Calu3 (cell line): ENCODE results near the gene NR1D1. TPM values are rescaled to one million over a fixed set of nuclear protein-coding genes. Genes with fewer than 3 reads are reported as not detected.
A peak's percentile ranks its signal among the peaks of the same experiment; 100 is the strongest.

Source experiments
- BruUV-seq: library from RNA; stranded (reverse); fragments of 400-500 nt; replicated peaks from 2 replicates; lab custom pipeline; 2021; lab: Mats Ljungman, UMichigan
- CTCF ChIA-PET: fragments of 300-600 bp; sonication (Branson Sonifier 250); formaldehyde crosslinking; loops from one replicate; lab custom pipeline; 2022; ENCODE audit warnings: antibody characterized with exemption; lab: Charles Lee
- DNase-seq: peaks from one replicate; pipeline ENCODE4 v3.0.0; 2022
- H3K27ac Mint-ChIP-seq: one replicate; pipeline ENCODE4 v1.8.0; 2022; ENCODE audit warnings: mixed read lengths; ENCODE audit not compliant: unreplicated experiment
- H3K27me3 Mint-ChIP-seq: one replicate; pipeline ENCODE4 v1.8.0; 2022; ENCODE audit warnings: mixed read lengths; ENCODE audit not compliant: unreplicated experiment
- H3K36me3 Mint-ChIP-seq: one replicate; pipeline ENCODE4 v1.8.0; 2022; ENCODE audit warnings: mild to moderate bottlenecking, moderate library complexity, mixed read lengths; ENCODE audit not compliant: insufficient read depth, unreplicated experiment
- H3K4me1 Mint-ChIP-seq: one replicate; pipeline ENCODE4 v1.8.0; 2022; ENCODE audit warnings: mild to moderate bottlenecking, low read depth, mixed read lengths; ENCODE audit not compliant: unreplicated experiment
- H3K4me3 Mint-ChIP-seq: one replicate; pipeline ENCODE4 v1.8.0; 2022; ENCODE audit warnings: mild to moderate bottlenecking, low read depth, moderate library complexity, mixed read lengths; ENCODE audit not compliant: unreplicated experiment
- H3K9me3 Mint-ChIP-seq: one replicate; pipeline ENCODE4 v1.8.0; 2022; ENCODE audit warnings: low read depth, mixed read lengths; ENCODE audit not compliant: unreplicated experiment
- intact Hi-C: fragments of 100-400 bp; cut with micrococcal nuclease; formaldehyde crosslinking; loops from one replicate; pipeline ENCODE4 v1.10.0; 2022; ENCODE audit not compliant: unreplicated experiment
- total RNA-seq: library from RNA; stranded (reverse); gene quantifications from 2 replicates; pipeline ENCODE4 v1.2.3, GENCODE V29; 2022
- TF ChIP-seq, protein P1 (sequence below): fragments of 200-600 bp; IDR thresholded peaks from one replicate; pipeline ENCODE4 v1.8.0; 2022; ENCODE audit warnings: antibody characterized with exemption; ENCODE audit not compliant: unreplicated experiment

Gene NR1D1
- total RNA-seq, 1 experiment from 2014 or later, result 36.4 TPM

DNA sequence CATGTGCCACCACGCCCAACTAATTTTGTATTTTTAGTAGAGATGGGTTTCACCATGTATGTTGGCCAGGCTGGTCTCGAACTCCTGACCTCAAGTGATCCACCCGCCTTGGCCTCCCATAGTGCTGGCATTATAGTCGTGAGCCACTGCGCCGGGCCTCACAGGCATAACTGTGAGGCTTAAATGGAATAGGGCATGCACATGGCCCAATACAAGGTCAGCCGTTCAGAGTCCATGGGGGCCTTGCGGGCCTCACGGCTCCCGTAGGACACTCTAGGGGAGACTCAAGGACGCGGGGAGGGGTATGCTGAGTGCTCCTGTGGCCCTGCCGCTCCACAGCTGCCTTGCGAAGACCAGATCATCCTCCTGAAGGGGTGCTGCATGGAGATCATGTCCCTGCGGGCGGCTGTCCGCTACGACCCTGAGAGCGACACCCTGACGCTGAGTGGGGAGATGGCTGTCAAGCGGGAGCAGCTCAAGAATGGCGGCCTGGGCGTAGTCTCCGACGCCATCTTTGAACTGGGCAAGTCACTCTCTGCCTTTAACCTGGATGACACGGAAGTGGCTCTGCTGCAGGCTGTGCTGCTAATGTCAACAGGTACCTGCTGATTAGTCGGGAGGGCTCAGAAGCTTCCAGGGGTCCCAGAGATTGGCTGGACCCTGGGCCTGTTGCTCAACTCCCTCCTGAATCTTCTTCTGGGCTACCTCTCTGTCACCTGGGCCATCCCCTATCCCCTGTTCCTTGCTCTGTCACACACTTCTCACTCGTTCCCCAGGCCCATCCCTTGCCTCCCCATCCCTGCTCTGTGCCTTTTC, 12.3 kb downstream of the NR1D1 start:
- no TSS peak for BruUV-seq
- intact Hi-C loops, result loop anchor here (2.0 kb wide), 1 partner anchor 73 kb away; the partner anchor contains the start of gene CSF3
- CTCF ChIA-PET, result interaction anchor here (0.5 to 4.7 kb wide), 10 partner anchors 8 to 200 kb away, joined by 3 to 48 read pairs (median 4); partner anchors contain the start of genes MED24 and NR1D1

DNA sequence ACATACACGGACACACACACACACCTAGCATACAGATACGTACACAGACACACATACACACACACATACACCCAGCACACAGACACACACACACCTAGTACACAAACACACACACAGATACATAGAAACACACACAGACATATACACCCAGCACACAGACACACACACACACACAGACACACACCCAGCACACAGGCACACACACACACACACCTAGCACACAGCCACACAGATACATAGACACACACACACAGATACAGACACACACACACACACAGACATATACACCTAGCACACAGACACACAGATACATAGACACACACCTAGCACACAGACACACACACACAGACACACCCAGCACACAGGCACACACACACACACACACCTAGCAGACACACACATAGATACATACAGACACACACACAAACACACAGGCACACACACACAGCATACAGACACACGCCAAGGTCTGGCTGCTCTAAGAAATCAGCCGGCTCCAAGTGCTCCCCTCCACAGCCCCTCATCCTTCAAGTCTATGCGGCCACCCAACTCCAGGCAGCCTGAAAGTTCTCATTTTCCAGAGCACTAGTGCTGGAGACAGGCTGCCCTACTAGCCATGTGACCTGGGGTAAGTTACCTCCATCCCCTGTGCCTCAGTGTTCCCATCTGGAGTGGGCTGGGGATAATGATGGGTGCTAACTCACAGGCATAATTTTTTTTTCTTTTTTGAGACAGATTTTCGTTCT, 13.2 kb downstream of the NR1D1 start:
- H3K4me3 Mint-ChIP-seq, result no peak overlapping the region
- BruUV-seq, result no TSS peak
- no peaks in the 10 kb centered on the region for H3K27me3 Mint-ChIP-seq
- TF ChIP-seq, protein P1, sequence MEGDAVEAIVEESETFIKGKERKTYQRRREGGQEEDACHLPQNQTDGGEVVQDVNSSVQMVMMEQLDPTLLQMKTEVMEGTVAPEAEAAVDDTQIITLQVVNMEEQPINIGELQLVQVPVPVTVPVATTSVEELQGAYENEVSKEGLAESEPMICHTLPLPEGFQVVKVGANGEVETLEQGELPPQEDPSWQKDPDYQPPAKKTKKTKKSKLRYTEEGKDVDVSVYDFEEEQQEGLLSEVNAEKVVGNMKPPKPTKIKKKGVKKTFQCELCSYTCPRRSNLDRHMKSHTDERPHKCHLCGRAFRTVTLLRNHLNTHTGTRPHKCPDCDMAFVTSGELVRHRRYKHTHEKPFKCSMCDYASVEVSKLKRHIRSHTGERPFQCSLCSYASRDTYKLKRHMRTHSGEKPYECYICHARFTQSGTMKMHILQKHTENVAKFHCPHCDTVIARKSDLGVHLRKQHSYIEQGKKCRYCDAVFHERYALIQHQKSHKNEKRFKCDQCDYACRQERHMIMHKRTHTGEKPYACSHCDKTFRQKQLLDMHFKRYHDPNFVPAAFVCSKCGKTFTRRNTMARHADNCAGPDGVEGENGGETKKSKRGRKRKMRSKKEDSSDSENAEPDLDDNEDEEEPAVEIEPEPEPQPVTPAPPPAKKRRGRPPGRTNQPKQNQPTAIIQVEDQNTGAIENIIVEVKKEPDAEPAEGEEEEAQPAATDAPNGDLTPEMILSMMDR, result no peak
- CTCF ChIA-PET, result interaction anchor here (0.6 to 37.1 kb wide), 40 partner anchors 12 to 465 kb away, joined by 3 to 1006 read pairs (median 8); partner anchors contain the start of genes CASC3, CSF3, MED24 and NR1D1
- no peak for DNase-seq
- intact Hi-C loops, result loop anchor here (2.0 kb wide), 1 partner anchor 72 kb away; the partner anchor contains the start of gene CSF3
- H3K9me3 Mint-ChIP-seq, result no peaks in the 10 kb centered on the region
- H3K36me3 Mint-ChIP-seq, result peaks cover 10% of the 10 kb centered on the region
- H3K27ac Mint-ChIP-seq, result no peak overlapping the region
- H3K4me1 Mint-ChIP-seq, result no peaks in the 10 kb centered on the region

More for the DNA sequence above, 12.3 kb downstream of the NR1D1 start:
- DNase-seq, result no peak
- no peak overlapping the region for H3K4me3 Mint-ChIP-seq
- TF ChIP-seq, protein P1, result no peak
- no peaks in the 10 kb centered on the region for H3K4me1 Mint-ChIP-seq
- peaks cover 10% of the 10 kb centered on the region for H3K36me3 Mint-ChIP-seq
- H3K27me3 Mint-ChIP-seq, result no peaks in the 10 kb centered on the region
- H3K9me3 Mint-ChIP-seq, result no peaks in the 10 kb centered on the region
- no peak overlapping the region for H3K27ac Mint-ChIP-seq

DNA sequence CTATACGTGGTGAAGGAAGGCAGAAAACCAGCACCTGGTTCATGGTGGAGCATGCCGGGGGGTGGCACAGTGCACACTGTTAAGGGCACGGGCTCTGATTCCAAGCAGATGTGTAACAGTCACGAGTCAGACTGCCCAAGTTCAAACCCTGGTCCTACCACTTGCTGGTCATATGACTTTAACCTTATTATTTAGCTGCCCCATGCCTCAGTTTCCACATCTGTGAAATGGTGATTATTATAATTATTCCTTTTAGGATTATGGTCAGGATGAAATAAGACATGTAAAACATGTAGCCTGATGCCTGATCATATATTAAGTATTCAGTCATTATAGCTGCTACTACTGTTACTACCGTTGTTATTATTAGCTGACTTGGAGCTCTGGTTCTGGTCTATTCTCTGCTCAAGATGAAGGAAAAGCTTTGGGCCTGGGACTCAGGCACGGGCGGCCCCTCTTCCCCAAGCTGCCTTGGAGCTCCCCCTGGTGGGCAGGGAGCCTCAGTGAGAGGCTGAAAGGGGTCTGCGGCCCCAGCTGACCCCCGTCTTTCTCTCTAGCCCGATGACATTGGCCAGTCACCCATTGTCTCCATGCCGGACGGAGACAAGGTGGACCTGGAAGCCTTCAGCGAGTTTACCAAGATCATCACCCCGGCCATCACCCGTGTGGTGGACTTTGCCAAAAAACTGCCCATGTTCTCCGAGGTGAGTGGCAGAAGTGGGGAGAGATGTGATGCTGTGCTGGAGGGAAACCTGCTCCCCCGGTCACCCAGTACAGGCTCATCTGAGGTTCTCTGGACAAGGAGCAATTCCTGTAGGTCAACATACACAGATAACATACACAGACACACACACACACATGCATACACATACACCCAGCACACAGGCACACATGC, 14.0 kb downstream of the NR1D1 start:
- DNase-seq, result peak; percentile 100
- no peak overlapping the region for H3K27ac Mint-ChIP-seq
- no peaks in the 10 kb centered on the region for H3K9me3 Mint-ChIP-seq
- TF ChIP-seq, protein P1, result no peak
- intact Hi-C loops, result loop anchor here (1.0 to 2.0 kb wide), 7 partner anchors 15 to 72 kb away; partner anchors contain the start of genes CSF3 and MED24
- no peaks in the 10 kb centered on the region for H3K4me1 Mint-ChIP-seq
- no TSS peak for BruUV-seq
- no peak overlapping the region for H3K4me3 Mint-ChIP-seq
- no peaks in the 10 kb centered on the region for H3K27me3 Mint-ChIP-seq
- peaks cover 10% of the 10 kb centered on the region for H3K36me3 Mint-ChIP-seq
- CTCF ChIA-PET, result interaction anchor here (0.6 to 37.1 kb wide), 56 partner anchors 12 to 1268 kb away, joined by 3 to 1006 read pairs (median 5); partner anchors contain the start of genes CASC3, CSF3, GSDMB and MED24
